Prostate gland (tissue), 2 donors: ENCODE measurements around the gene UVRAG. TPM values are rescaled to one million over a fixed set of nuclear protein-coding genes. Genes with fewer than 3 reads are reported as not detected.

Source experiments
- DNase-seq: peaks from one replicate; pipeline ENCODE4 v3.0.0-alpha.2; 2019; ENCODE audit warnings: low spot score
- H3K27ac ChIP-seq, 2 donors: fragments of 200-600 bp; sonication (generic); 2 replicates each; pipeline ENCODE4 v1.5.1; 2017 to 2019
- H3K27me3 ChIP-seq: fragments of 200-600 bp; sonication (generic); replicated peaks from 2 replicates; pipeline ENCODE4 v1.5.1; 2019; ENCODE audit not compliant: insufficient read depth
- H3K36me3 ChIP-seq, 2 donors: fragments of 200-600 bp; sonication (generic); 1 replicate in 1 of 2; 2 replicates in 1 of 2; pipeline versions ENCODE4 v1.5.1 to v1.8.1; 2017 to 2019
- H3K4me1 ChIP-seq: fragments of 200-600 bp; sonication (generic); replicated peaks from 2 replicates; pipeline ENCODE4 v1.5.1; 2019
- H3K4me3 ChIP-seq, 2 donors: fragments of 200-600 bp; sonication (generic); 2 replicates each; pipeline ENCODE4 v1.5.1; 2017 to 2019
- H3K9me3 ChIP-seq: fragments of 200-600 bp; sonication (generic); 2 replicates; pipeline ENCODE4 v1.5.1; 2017
- POLR2A ChIP-seq: fragments of 450-650 bp; IDR thresholded peaks from one replicate; pipeline ENCODE4 v1.6.1; 2016; ENCODE audit warnings: antibody characterized with exemption, mild to moderate bottlenecking
- POLR2AphosphoS5 ChIP-seq: sonication (generic); formaldehyde crosslinking; IDR thresholded peaks from one replicate; pipeline ENCODE4 v1.6.1; 2017; ENCODE audit warnings: antibody characterized with exemption
- WGBS: methylation state at CpG from one replicate; pipeline ENCODE4 v1.1.5; 2018; 5-methylcytosine and 5-hydroxymethylcytosine counted together
- intact Hi-C: fragments of 100-400 bp; cut with DNase I; formaldehyde crosslinking; loops from one replicate; pipeline ENCODE4 v1.14.2; 2022
- total RNA-seq, 2 donors: library from RNA; depleted of rRNA; stranded (reverse); fragments of >200 nt; gene quantifications; one replicate each; pipeline ENCODE4 v1.1.0, GENCODE V29; 2016
- TF ChIP-seq, protein P1 (sequence below), 4 experiments: fragments of 200-600 bp in 2 of 4; fragments of 450-650 bp in 2 of 4; sonication (generic) in 2 of 4; IDR thresholded peaks; 1 replicate in 3 of 4; 2 replicates in 1 of 4; pipeline ENCODE4 v1.5.1; 2016 to 2019; ENCODE audit warnings: antibody characterized with exemption in 4 of 4, mild to moderate bottlenecking in 2 of 4, moderate library complexity in 2 of 4

The UVRAG gene
- total RNA-seq, 2 donors from 2014 or later: 13.9 to 25.2 TPM

DNA sequence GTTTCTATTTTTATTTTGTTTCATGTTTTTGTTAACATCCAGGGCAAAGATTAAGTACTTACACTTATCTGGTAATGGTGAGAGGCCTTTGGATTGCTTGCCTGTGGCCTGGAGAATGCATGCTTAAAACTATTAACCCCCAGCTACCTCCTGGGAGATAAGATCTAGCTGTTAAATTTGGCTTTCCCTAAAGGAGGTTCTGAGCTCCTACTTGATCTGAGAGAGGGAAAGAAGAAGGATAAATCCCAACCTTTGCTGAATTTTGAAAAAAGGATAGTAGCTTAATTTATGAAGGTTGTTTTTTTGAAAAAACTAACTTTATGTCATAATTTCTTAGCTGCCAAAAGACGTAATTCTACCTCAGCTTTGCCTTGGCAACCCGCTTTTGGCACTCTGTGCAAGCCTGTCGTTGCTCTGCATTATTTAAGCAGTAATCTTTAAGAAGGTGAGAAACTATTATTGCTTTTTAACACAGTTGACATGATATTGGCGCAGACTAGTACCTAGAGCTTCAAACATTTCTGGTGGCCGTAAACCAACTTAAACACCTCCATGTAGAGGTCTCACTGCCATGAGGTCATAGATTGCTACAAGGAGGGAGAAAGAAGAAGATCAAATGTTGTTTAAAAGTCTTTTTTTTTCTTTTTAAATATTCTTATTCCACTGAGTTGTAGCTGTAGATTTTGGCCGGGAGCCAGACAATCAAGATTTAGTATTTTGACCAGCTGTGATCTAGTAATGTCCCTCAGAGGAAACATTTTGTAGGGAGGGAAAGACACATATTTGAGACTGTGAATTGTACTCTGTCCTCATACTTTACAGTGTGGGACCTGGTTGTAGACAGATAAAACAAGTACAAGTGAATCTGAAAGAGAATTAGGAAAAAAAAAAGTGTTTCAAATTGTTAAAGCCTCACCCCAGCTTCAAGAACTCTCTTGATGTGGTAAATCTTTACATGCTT, 316.9 kb downstream of the UVRAG start:
- no peak for TF ChIP-seq POLR2A
- intact Hi-C loops: no loop called here
- Histone ChIP-seq H3K4me1 (no peaks in the 10 kb centered on the region), H3K27ac (peak overlapping the region in 1 of 2 donors; percentile 56), H3K9me3 (no peaks in the 10 kb centered on the region), H3K4me3 (no peak overlapping the region), H3K27me3 (no peaks in the 10 kb centered on the region), H3K36me3 (no peaks in the 10 kb centered on the region)
- WGBS: 34% methylated on average over 6 of the region's 6 CpGs
- DNase-seq: no peak

DNA sequence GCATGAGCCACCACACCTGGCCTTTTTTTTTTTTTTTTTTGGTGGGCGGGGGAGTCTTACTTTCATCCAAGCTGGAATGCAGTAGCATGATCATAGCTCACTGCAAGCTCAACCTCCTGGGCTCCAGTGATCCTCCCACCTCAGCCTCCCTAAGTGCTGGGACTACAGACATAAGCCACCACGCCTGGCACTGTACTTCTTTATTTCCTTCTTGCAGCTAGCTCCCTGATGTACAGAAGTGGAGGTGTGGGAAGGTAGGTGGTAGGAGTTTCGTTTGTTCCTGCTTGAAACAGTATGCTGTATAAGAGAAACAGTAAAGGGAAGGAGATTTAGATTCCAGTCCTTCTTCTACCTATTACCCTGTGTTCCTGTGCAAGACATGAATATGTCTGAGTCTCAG, 319.2 kb downstream of the UVRAG start:
- Histone ChIP-seq H3K4me1 (no peaks in the 10 kb centered on the region), H3K36me3 (no peaks in the 10 kb centered on the region), H3K27ac (no peak overlapping the region), H3K27me3 (no peaks in the 10 kb centered on the region), H3K9me3 (no peaks in the 10 kb centered on the region), H3K4me3 (no peak overlapping the region)
- no peak for DNase-seq
- TF ChIP-seq POLR2AphosphoS5: no peak
- TF ChIP-seq, protein P1, sequence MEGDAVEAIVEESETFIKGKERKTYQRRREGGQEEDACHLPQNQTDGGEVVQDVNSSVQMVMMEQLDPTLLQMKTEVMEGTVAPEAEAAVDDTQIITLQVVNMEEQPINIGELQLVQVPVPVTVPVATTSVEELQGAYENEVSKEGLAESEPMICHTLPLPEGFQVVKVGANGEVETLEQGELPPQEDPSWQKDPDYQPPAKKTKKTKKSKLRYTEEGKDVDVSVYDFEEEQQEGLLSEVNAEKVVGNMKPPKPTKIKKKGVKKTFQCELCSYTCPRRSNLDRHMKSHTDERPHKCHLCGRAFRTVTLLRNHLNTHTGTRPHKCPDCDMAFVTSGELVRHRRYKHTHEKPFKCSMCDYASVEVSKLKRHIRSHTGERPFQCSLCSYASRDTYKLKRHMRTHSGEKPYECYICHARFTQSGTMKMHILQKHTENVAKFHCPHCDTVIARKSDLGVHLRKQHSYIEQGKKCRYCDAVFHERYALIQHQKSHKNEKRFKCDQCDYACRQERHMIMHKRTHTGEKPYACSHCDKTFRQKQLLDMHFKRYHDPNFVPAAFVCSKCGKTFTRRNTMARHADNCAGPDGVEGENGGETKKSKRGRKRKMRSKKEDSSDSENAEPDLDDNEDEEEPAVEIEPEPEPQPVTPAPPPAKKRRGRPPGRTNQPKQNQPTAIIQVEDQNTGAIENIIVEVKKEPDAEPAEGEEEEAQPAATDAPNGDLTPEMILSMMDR (IDR thresholded peaks at IDR 0.05): no peak
- TF ChIP-seq POLR2A: no peak
- intact Hi-C loops: no loop called here
- 96% methylated on average over 3 of the region's 3 CpGs for WGBS

DNA sequence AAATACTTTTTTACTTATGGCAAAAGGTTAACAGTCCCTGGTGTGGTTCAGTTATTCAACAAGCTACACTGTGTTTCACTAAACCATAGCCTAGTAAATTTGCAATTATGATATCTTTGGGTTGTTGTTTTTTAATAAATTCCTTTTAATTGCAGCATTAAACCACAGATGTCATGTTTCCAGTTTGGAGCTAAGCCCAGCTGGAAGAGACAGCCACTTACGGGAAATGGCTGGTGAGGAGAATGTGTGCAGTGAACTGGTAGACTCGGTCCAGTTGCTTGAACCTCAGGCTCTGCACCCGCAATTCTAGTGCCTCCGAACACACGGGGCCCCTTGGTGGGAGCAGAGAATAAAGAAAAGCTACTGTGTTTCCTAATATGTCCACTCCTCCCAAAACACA, 320.5 kb downstream of the UVRAG start:
- TF ChIP-seq POLR2A (no peak), POLR2AphosphoS5 (no peak)
- TF ChIP-seq, protein P1 (IDR thresholded peaks at IDR 0.05): no peak
- Histone ChIP-seq H3K4me1 (peaks cover 2% of the 10 kb centered on the region), H3K36me3 (no peaks in the 10 kb centered on the region), H3K9me3 (no peaks in the 10 kb centered on the region), H3K27ac (no peak overlapping the region), H3K4me3 (no peak overlapping the region), H3K27me3 (no peaks in the 10 kb centered on the region)
- no peak for DNase-seq
- intact Hi-C loops: no loop called here
- WGBS: 83% methylated on average over 5 of the region's 5 CpGs

DNA sequence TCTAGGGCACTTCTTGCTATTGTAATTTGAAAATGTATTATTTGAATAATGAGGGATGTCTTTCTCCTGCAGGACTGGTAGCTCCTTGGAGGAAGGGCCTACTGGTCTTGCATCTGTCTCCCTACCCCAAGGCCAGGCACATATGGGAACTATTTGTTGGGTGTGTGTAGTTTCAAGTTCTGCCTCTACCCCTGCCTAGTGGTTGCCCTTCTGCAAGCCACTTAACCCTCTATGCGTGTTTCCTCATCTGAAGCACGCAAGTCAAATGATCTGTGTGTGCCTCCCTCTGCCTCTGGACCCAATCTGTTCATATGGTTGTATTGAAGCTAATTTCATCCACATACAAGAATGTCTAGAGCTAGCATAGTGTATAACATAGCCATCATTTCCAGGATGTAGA, 324.3 kb downstream of the UVRAG start:
- TF ChIP-seq POLR2A (no peak), POLR2AphosphoS5 (no peak)
- TF ChIP-seq, protein P1 (IDR thresholded peaks at IDR 0.05): no peak
- intact Hi-C loops: no loop called here
- no peaks in the 10 kb centered on the region for H3K36me3 ChIP-seq
- no peak overlapping the region for H3K27ac ChIP-seq
- peaks cover 9% of the 10 kb centered on the region for H3K4me1 ChIP-seq
- H3K27me3 ChIP-seq: no peaks in the 10 kb centered on the region
- 93% methylated on average over 2 of the region's 2 CpGs for WGBS
- no peak overlapping the region for H3K4me3 ChIP-seq
- H3K9me3 ChIP-seq: no peaks in the 10 kb centered on the region
- no peak for DNase-seq

DNA sequence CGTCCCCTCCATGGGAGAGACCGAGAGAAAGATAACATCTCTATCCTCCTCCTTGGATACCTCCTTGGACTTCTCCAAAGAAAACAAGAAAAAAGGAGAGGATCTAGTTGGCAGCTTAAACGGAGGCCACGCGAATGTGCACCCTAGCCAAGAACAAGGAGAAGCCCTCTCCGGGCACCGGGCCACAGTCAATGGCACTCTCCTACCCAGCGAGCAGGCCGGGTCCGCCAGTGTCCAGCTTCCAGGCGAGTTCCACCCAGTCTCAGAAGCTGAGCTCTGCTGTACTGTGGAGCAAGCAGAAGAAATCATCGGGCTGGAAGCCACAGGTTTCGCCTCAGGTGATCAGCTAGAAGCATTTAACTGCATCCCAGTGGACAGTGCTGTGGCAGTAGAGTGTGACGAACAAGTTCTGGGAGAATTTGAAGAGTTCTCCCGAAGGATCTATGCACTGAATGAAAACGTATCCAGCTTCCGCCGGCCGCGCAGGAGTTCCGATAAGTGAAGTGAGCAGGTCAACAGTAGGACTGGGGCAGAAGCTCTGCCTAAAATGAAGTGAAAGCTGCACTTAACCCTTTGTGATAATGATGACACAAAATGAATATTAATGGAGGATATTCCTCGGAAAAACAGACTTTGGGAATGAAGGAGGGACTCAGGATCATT, 326.0 kb downstream of the UVRAG start:
- intact Hi-C loops: no loop called here
- peak; percentile 31 for TF ChIP-seq POLR2AphosphoS5
- TF ChIP-seq POLR2A: no peak
- TF ChIP-seq, protein P1 (IDR thresholded peaks at IDR 0.05): no peak
- WGBS: 68% methylated on average over 22 of the region's 22 CpGs
- DNase-seq: peak; percentile 37
- H3K27ac ChIP-seq: peak overlapping the region; percentile 6 to 37
- no peaks in the 10 kb centered on the region for H3K27me3 ChIP-seq
- peaks cover 9% of the 10 kb centered on the region for H3K4me1 ChIP-seq
- H3K9me3 ChIP-seq: no peaks in the 10 kb centered on the region
- no peak overlapping the region for H3K4me3 ChIP-seq
- H3K36me3 ChIP-seq: no peaks in the 10 kb centered on the region
